HG03469 (cell line): Measurements from ENCODE around the gene PDK4.
"Not testable (repeated sequence)": the region's sequence is repeated elsewhere in the genome, so short reads cannot be mapped to it uniquely, and the experiment has no call there.

ENCODE experiments used
- ATAC-seq: cut with Tn5 transposase; IDR thresholded peaks from one replicate; pipeline ENCODE4 v1.9.1; 2021; ENCODE audit warnings: mild to moderate bottlenecking, moderate library complexity, moderate number of reproducible peaks; ENCODE audit not compliant: unreplicated experiment

Gene PDK4

GRCh38 chr7:95578299-95578855 is 17.9 kb downstream of the PDK4 start:
- ATAC-seq = no peak

- no peak for ATAC-seq
Observed at GRCh38 chr7:95577137-95577536, 19.2 kb downstream of the PDK4 start.

GRCh38 chr7:95569720-95570119 is 26.6 kb downstream of the PDK4 start:
- no peak for ATAC-seq

DNA sequence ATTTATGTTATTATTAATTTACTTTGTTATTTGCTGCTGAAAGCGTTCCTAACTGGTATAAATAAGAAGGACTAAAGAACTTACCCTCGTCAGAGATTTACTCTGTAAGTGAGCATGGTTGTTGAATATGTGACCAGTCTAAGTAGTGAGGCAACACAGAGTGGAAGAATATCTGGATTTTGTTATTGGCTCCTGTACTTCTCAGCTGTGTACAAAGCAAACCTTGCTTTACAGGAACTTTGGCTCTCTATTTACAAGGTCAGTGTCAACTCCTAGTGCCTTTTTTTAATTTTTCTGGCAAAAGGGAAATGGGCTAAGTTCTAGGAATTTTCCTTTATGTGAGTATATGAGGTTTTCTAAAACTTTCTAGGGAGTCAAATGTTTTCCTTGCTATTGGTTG is 35.6 kb downstream of the PDK4 start:
- ATAC-seq = no peak

- no peak for ATAC-seq
Observed at GRCh38 chr7:95558864-95559263, 37.5 kb downstream of the PDK4 start.

- no peak for ATAC-seq
Observed at GRCh38 chr7:95556777-95557176, 39.5 kb downstream of the PDK4 start.

- ATAC-seq = no peak
Observed at GRCh38 chr7:95553939-95554338, 42.4 kb downstream of the PDK4 start.

GRCh38 chr7:95552010-95552926 is 44.0 kb downstream of the PDK4 start:
- not testable (repeated sequence) for ATAC-seq

- ATAC-seq = no peak
Observed at GRCh38 chr7:95550546-95550945, 45.8 kb downstream of the PDK4 start.

- ATAC-seq = no peak
Observed at GRCh38 chr7:95549818-95550529, 46.3 kb downstream of the PDK4 start.

GRCh38 chr7:95547361-95548348 is 48.7 kb downstream of the PDK4 start:
- no peak for ATAC-seq

GRCh38 chr7:95546647-95547046 is 49.7 kb downstream of the PDK4 start:
- ATAC-seq = no peak

GRCh38 chr7:95545673-95546072 is 50.6 kb downstream of the PDK4 start:
- ATAC-seq = no peak

GRCh38 chr7:95545007-95545615 is 51.2 kb downstream of the PDK4 start:
- no peak for ATAC-seq

- ATAC-seq = no peak
Observed at GRCh38 chr7:95544171-95544570, 52.1 kb downstream of the PDK4 start.

DNA sequence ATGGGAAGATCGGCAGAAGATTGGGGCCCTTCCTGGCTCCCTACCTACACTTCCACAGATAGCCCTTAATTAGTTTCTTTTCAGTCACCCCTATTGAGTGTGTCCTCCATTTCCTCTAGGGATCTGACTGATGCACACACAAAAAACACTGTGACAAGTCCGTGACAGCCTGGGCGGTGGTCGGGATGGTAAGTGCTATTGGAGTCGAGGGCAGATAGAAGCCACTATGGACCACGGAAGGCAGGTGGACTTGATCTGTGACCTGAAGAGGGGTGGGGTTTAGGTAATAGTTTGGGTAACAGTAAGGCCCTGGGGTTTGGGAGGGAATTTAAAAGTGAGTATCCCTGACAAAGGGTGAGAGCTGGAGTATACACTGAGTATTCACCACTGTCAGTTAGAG is 53.0 kb downstream of the PDK4 start:
- no peak for ATAC-seq

DNA sequence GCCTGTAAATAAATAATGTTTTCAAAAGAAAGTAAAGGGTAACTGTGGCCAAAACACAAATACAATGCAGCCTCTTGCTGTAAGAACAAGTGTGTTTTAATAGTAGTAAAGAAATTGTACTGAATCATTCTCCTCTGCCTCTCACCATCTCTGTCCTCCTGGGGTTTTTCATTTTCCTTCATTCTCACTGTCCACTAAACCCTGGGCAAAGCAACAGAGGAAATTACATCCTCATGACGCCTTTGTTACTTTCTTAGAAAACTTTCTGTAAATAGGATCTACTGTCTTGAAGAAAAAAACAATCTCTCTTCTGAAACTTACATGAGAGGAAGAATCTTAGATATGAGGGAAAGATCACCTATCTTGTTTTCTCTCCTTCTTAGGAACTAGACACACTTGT is 56.0 kb downstream of the PDK4 start:
- ATAC-seq = no peak

DNA sequence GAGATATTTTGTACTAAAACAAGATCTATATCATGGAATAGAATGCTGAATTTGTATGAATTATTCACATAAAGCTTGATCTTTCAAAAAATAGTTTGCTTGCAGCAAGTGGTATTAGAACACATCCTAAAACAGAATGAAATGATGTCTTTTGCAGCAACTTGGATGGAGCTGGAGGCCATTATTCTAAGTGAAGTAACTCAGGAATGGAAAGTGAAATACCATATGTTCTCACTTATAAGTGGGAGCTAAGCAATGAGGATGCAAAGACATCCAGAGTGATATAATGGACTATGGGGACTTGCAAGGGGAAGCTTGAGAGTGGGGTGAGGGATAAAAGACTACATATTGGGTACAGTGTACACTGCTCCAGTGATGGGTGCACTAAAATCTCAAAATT is 56.9 kb downstream of the PDK4 start:
- ATAC-seq = no peak

DNA sequence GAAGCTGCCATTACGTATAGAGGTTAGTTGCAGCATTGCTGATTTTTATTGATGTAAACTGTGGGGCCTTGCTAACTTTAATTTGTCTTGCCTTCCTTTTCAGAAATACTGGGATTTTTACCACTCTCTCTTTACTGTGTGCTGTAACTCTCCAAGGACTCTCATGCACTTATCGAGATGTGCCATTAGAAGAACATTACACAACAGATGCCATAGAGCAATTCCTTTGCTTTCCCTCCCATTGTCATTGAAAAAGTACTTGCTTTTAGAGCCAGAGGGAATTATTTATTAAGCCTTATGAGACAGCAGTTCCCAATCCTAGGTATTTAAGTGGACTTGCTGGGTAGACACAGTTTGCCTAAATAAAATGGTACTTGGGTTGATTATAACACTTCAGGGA is 58.8 kb downstream of the PDK4 start:
- ATAC-seq = no peak

- no peak for ATAC-seq
Observed at GRCh38 chr7:95536656-95537311, 59.5 kb downstream of the PDK4 start.
